HG02798 (cell line): ENCODE results near the gene CNTROB.

Experiments
- ATAC-seq: cut with Tn5 transposase; IDR thresholded peaks from one replicate; pipeline ENCODE4 v1.9.1; 2021; ENCODE audit warnings: mild to moderate bottlenecking; ENCODE audit not compliant: unreplicated experiment, poor library complexity

CNTROB gene

DNA sequence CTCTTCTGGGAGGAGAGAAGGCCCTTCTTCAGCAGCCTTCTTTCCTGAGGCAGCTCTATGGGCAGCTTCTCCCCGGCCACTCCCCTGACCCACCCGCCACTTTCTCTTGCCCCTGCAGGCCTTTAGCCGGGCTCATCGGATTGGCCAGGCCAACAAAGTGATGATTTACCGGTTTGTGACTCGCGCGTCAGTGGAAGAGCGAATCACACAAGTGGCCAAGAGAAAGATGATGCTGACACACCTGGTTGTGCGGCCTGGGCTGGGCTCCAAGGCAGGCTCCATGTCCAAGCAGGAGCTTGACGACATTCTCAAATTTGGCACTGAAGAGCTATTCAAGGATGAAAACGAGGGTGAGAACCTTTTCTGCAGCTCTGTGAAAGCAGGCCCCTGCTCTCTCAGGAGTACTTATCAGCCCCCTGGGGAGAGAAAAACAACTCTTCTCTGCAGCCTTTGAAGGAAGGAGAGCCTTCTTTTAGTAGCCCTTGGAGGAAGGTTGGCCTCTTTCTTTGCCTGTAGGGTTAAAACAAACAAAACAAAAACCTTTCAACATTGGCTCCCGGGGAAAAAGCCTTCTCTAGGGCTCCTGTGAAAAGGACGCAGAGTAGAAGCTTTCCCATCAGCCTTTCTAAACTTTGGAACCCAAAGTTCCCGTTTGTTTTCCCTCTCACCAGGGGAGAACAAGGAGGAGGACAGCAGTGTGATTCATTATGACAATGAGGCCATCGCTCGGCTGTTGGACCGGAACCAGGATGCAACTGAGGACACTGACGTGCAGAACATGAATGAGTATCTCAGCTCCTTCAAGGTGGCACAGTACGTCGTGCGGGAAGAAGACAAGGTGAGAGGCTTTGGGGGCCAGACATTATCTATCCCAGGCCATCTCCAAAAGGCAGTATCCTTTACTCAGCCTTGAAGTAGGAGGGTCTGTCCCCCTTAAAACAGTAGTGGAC is 28.6 kb upstream of the CNTROB start:
- no peak for ATAC-seq

DNA sequence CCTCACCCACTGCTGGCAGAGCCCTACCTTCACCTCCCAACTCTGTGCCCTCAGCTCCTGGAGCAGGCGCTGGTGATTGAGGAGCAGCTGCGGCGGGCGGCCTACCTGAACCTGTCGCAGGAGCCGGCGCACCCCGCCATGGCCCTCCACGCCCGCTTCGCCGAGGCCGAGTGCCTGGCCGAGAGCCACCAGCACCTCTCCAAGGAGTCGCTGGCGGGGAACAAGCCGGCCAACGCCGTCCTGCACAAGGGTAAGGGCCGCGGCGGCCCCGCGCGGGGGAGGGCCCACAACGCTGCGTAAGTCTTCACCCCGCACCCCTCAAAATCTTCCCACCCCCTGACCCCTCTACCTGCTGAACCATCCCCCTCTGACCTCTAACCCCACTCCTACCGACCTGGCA is 22.9 kb upstream of the CNTROB start:
- ATAC-seq, result no peak

DNA sequence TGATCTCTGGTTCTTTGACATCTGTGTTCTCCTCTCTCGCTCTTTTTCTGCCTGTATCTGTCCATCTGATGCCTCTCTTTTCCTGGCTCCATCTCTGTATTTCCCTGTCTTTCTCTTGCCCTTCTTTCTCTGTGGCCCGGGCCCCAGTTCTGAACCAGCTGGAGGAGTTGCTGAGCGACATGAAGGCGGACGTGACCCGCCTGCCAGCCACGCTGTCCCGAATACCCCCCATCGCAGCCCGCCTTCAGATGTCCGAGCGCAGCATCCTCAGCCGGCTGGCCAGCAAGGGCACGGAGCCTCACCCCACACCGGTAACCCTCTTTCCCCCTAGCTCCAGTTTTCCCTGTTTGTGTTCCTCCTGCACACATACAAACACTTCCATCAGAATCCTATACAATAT is 21.7 kb upstream of the CNTROB start:
- ATAC-seq, result no peak

DNA sequence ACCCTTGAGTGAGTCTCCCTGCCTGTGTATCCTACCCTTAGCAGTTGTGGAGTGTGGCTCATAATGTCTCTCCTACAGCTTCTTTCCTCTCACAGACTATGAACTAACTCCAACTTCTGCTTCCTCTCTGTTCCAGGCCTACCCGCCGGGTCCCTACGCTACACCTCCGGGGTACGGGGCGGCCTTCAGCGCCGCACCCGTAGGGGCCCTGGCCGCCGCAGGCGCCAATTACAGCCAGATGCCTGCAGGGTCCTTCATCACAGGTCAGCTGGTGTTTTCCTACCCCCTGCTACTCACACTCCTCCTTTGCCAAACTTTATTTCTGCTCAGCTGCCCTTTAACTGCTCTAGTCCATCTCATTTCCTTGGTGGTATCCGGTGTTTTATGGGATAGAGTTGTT is 21.3 kb upstream of the CNTROB start:
- no peak for ATAC-seq

DNA sequence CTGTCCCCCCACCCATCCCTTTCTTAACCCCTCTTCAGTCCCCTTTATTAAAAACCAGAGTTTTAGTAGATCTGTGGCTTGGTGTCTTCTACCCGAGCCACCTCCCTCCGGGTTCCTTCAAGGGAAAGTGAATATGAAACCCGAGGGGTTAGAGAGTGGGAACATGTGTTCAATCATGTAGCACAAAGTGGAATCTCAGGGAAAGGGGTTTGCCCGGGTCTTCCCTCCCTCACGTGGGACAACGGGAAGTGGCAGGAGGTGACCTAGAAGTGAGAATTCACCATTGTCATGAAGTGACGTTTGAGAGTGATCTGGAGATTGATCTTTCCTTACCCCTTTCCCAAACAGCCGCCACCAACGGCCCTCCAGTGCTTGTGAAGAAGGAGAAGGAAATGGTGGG is 20.9 kb upstream of the CNTROB start:
- no peak for ATAC-seq

DNA sequence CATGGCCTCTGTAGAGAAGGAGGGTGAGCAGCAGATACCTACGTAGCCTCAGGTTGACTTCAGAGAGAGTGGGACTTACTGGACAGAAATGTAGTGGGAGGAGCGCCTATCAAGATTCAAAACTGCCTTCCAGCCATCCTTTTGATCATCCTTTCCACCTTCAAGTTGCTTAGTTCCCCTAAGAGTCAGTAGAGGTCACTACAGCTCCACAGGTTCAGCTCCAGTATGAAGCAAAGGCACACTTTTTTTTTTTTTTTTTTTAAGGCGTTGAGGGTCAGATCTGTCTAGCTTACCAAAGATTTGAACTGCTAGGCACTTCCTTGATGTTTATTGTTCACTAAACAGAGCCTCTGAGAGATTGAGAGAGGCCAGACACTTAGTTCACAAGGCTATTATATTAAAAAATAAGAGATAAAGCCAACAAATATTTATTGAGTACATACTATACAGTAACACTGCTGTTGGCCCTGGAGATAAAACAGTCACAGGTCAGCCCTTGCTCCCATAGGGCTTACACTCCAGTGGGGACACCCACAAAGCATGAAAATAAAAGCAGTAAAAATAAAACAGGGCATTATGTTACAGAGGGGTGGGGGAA is 19.0 kb upstream of the CNTROB start:
- ATAC-seq, result no peak

DNA sequence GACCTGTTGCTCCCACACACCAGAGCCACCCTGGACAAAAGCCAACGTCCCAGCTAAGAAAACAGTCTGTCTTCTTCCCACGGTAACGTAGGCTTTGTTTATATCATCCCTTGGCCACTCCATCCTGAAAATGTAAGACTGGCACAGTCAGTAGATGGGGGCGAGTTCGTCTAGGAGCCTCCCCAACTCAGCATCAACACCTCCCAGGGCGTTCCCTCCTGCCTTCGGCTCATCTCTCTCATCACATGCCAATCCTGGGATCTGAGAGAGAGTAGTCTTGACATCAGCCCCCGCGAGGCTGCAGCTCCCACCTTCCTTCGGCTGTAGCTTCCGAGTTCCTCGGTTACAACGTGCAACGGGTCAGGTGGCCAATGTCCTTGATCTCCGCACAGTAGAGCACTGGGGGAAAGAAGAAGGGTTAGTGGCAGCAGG is 16.8 kb upstream of the CNTROB start:
- ATAC-seq, result no peak

DNA sequence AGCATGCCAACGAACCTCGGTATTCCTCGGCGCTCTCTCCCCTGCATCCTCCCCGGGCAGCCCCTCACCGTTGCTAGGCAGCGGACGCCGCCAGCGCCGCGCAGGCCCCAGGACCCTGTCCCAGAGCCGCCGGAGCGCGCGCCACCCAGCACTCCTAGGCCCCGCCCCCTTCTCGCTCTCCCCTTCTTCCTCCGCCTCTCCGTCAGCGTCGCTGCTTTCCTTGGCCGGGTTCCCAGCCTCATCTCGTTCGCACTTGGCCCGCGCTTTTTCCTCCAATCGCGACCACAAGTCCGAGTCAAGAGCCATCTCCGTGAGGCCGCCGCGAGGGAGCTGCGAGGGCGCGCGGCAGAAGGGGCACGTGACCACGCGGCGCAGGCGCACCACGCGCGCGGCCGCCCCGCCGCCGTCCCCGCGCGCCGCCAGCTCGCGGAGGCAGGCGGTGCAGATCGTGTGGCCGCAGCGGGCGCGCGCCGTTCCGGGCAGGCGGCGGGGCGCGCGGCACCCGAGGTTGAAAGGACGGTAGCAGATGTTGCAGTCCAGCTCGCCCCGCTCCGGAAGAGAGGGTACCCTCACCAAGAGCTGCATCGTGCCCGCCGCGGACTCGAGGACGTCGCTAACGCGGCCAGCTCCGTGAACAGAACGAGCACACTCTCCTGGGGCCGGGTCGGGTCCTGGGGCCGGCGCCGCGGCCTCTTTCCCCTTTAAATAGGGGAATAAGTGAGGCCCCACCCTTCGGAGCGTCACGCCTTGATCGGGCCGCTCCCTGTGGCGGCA is 16.2 kb upstream of the CNTROB start, which contains the start of gene RNF227:
RNF227 (minus strand) TSS at position 679 of the 774 bp plus-strand sequence; CDS start at position 585, 94 bp downstream.
- ATAC-seq, result peak; percentile 82

DNA sequence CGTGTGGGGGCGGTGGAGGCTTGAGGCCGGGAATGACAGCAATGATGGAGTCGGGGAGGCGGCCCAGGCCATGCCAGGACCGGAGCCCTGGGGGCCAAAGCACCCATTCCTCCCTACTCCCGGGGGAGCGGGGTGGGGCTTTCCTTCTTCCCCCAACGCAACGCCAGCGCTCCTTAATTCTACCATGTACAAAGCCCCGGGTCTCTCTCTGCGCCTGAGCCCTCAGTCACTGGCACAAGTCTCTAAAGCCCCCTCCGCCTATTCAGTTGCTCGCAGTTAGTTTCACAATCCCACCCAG is 15.7 kb upstream of the CNTROB start:
- no peak for ATAC-seq

DNA sequence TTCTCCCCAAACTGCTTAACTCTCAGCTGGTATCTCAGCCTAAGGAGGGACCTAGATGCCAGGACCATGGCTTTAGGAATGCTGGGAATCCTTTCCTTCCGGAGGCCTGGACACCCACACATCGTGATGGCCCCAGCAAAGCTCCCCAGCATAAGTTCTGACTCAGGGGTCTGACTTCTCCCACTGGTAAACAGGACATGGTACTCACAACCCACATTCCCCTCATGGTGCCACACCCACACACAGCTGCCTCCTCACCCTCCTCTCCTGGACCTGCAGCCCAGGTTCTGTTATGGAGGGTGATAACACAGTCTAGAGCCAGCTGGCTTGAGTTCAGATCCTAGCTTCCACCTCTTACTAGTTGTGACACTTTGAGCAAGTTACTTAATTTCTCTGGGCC is 15.2 kb upstream of the CNTROB start:
- no peak for ATAC-seq

DNA sequence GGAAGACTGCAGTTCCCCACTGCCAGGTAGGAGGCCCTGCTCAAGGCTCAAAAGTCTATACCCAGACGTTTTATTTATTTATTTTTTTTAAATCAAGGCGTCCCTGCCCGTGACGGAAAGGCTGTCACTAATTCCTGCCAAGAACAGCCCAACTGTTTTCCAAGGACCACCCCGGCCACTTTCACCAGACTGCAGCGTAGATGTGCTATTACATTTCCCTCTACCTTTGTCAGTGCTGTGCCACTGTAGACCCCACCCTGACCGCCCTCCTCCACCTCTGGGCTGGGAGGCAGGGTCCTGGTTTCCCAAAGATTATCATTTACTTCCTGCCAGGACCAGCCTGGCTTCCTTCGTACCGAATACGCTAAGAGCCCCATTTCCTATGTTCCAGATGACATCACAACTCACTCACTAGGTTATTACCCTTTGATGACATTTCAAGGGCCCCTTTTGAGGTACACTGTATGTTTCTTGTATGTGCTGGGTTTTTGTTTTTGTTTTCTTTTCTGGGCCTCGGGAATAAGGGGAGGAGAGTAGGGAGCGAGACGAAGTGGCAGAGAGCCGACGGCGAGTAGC is 9.6 kb upstream of the CNTROB start:
- ATAC-seq, result no peak

DNA sequence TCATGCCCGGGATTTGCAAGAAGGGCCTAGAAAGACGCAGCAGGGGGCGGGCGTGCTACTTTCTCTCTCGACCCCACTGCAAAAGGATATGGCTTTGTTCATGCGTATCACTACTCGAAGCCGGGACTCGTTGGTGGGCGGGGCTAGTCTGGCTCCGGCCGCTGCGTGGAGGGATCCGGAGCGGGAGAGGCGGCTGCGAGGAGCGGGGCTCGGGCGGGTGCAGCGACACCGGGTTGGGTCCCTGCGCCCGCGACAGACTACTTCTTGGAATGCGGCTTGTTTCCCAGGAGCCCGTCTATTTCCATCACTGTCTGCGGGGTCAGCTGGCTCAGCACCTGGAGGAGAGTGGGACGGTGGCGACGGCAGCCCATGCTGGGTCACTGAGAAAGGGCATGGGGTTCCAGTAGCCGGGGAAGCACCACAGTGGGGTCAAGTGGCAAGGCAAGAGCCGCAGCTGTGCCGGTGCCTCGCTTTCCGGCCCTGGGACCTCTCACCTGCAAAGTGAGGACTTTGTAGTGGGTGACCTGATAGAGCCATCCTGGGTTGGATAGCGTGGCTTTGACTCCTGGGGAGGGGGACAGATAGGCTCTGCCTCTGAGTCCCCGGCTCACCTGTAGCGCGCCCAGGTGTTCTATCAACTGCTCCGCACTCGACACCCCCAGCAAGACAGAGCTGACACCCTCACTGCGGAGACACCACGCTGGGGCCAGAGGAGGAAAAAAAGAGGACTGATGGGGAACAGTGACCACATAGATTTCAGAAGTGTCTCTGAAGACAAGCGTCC is 9.0 kb upstream of the CNTROB start:
- peak; percentile 63 for ATAC-seq

DNA sequence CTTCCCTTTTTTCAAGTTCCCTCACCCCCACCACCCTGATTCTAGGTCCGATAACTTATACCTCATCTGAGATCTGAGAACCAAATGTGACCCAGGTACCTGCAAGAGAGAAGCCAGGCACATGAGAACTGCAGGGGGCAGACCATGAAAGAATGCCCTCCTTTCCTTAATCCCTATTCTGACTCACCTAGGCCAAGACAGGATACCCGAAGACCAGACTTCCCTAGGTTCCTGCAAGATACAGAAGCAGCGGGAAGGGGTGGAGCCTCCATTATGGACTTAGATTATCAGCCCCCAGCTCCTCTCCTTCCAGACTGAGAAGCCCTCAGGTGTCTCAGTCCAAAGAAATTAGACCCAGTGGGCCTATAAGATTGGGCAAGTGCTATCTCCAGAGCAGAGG is 4.4 kb upstream of the CNTROB start:
- no peak for ATAC-seq

DNA sequence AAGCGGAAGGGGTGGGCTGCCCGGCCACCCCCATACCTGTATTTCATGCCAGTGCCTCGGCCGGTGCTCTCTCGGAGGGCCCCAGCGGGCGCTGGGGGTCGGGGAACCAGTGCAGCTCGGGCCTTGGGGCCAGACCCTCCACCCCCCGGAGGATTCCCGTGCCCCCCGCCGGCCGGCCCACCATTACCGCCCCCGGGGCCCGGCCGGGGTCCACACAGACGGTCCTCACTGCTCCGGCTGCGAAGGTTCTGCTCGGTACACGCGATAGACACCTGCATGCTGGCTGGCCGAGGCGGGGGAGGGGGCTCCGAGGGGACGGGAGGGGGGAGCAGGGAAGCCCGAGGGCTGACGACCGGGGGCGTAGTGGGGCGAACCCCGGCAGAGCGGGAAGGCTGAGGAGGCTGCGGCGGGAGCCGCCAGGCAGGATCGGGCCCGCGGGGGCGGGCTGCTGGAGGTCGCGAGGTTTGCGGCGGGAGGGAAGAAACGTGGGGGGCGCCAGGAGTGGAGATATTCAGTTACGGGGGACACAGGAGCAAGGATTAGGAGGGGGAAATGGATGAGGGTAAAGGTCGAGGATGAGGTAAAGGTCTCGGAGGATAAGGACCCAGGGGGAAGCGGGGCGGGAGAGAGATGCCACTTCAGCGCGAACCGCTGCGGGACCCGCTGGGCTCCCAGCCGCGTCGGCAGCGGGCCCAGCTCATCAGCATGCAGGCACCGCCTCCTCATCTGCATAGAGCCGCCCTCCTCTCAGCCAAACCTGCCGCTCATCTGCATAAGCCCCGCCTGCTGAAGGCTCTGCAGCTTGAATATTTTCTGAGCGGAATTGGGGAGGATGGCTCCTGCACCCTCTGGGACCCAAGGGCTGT is 2.6 kb upstream of the CNTROB start, which contains the start of gene KCNAB3:
KCNAB3 (minus strand) TSS at position 699 of the 866 bp plus-strand sequence; CDS start at position 278, 421 bp downstream.
- no peak for ATAC-seq

DNA sequence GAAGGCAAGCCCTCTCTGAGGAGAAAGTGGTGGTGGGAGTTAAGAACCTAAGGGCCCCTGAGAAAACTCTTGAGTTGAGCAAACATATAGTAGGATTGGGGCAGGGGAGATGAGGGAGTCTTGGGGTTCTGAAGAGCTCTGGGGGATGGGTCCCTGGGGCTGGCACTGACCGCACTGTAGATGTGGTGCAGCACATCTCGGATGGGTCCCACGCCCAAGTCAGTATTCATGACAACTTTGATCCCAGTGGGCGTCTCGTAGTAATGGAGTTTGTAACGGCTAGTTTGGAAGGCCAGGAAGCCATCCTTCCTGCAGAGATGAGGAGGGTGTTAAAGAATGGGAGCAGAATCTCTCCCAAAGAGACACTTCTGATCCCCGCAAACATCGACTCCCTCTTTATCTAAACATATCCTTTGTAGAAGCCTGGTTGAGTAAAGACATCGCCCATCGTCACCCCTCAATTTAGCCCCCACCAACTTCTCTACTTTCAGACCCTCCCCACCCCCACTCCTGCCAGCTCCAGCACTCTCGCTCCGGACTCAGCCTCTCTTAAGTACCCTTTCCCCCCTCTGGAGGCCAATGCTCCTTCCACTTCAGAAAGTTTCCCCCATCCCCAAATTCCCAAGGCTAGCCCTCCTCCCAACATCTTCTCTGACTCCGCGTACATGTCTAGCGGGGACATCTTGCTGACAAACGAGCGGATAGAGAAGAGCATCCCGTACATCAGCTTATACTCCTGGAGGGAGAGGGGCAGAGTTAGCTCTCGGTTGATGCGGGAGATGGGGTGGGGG is 970 bp upstream of the CNTROB start:
- no peak for ATAC-seq

DNA sequence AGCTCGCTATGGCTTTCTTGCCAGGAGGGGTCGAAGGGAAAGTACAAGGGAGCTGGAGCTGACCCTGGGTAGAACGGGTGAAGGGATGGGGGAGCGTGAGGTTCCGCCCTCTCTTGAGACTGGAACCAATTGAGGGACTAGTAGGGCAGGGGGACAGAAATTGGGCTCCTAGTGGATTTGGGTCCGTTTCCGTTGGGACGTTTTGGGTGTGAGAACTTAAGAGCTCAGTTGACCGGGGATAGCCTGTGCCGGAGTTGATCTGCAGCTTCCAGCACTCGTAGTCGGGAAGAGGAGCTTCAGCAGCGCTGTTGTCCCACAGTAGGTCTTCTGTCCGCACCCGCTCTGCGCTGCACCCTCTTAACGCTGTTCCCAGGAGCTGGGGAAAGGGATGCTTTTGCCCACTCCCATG is 481 bp downstream of the CNTROB start:
- ATAC-seq, result peak; percentile 7

DNA sequence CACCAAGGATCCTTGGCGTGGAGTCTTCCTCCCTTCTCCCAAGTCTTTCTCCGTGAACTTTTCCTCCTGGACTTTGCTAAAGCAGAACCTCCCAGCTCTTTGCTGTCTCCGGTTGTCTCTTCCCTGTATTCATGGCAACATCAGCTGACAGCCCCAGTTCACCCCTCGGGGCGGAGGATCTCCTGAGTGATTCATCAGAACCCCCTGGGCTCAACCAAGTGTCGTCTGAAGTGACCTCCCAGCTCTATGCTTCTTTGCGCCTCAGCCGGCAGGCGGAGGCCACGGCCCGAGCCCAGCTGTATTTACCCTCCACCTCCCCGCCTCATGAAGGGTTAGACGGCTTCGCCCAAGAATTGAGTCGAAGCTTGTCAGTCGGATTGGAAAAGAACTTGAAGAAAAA is 943 bp downstream of the CNTROB start:
- ATAC-seq, result no peak

DNA sequence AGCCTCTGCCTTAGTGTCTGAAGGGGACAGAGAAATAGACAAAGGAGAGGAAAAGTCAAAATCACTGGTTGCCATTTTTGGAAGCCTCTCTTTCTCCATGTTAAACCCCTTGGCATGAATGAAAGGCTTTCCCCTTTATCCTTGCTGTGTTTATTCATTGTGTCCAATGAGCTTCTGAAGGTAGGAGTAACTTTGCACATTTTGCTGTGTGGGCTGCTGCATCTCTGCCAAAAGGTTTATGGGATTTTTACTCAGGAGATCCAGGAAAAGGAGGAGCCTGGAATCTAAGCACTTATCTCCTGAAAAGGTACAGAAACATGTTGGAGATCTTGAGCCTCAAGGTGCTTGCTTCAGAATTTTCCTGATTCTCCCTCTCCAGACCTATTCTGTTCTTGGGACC is 3.9 kb downstream of the CNTROB start:
- ATAC-seq, result no peak
